ENCODE results near the gene MRPL40. TPM values are rescaled to one million over a fixed set of nuclear protein-coding genes. Genes with fewer than 3 reads are reported as not detected.

MRPL40 gene
- total RNA-seq, 4 donors from 2014 or later = 19.6 to 33.9 (median 23.4) TPM

- no peak for DNase-seq (ENCODE audit: low spot score in 2 of 2)
- H3K4me3 ChIP-seq (ENCODE audit: low read depth, poor library complexity, severe bottlenecking) = no peak overlapping the region
- intact Hi-C loops (cut with DNase I; ENCODE audit: low total_unique reads) = no loop called here
- 93 to 95% methylated on average over 6 to 7 of the region's 7 CpGs for WGBS, 2 donors
- TF ChIP-seq POLR2A (IDR thresholded peaks at IDR 0.05) (no peak), CTCF (IDR thresholded peaks at IDR 0.05) (no peak)
Observed at GRCh38 chr22:19387575-19387974, 44.8 kb upstream of the MRPL40 start.

GRCh38 chr22:19393704-19394103 is 38.6 kb upstream of the MRPL40 start:
- intact Hi-C loops (cut with DNase I; ENCODE audit: low total_unique reads) = no loop called here

DNA sequence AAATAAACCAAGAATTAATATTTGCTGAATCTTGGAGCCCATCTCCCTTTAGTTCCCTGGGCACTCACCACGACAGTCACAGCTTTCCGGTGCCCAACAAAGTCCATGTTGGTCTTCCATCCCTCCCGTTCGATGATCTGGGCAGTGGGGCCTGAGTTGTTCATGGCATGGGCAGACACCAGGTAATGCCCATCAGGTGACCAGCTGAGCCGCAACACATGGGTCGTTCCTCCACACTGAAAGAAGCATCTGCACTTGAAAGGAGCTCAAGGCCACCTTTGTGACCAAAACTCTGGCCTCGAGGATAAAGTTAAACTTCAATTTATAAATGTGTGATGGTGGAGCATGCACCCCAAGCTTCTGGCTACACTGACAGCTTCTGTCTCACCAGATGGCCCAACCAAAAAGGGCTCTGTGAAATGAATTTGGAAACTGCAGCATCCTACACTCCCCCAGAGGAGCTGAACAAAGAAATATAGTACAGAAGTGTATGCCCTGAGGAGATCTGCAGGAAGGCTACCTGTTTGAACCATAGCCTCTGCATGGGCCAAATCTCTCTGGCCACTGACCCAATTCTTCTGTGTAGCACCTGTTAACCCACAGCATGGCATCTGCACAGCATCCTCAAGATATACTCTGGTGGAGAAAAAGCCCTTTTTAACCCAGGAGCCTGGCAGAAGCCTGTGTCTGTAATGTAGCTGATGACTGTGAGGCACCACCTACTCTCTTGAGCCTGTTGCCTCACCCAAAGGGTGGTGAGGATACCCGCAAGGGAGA is 37.9 kb upstream of the MRPL40 start:
- 92 to 93% methylated on average over 8 of the region's 8 CpGs for WGBS, 2 donors
- no peak for TF ChIP-seq POLR2A (IDR thresholded peaks at IDR 0.05)
- no peak for TF ChIP-seq CTCF (IDR thresholded peaks at IDR 0.05)
- intact Hi-C loops (cut with DNase I; ENCODE audit: low total_unique reads) = no loop called here
- no peak for DNase-seq (ENCODE audit: low spot score in 2 of 2)
- H3K4me3 ChIP-seq (ENCODE audit: low read depth, poor library complexity, severe bottlenecking) = no peak overlapping the region

More at GRCh38 chr22:19393704-19394103, 38.6 kb upstream of the MRPL40 start:
- DNase-seq (ENCODE audit: low spot score in 2 of 2) = no peak
- no peak for TF ChIP-seq CTCF (IDR thresholded peaks at IDR 0.05)
- TF ChIP-seq POLR2A (IDR thresholded peaks at IDR 0.05) = no peak
- no peak overlapping the region for H3K4me3 ChIP-seq (ENCODE audit: low read depth, poor library complexity, severe bottlenecking)
- 79 to 89% methylated on average over 5 of the region's 5 CpGs for WGBS, 2 donors

DNA sequence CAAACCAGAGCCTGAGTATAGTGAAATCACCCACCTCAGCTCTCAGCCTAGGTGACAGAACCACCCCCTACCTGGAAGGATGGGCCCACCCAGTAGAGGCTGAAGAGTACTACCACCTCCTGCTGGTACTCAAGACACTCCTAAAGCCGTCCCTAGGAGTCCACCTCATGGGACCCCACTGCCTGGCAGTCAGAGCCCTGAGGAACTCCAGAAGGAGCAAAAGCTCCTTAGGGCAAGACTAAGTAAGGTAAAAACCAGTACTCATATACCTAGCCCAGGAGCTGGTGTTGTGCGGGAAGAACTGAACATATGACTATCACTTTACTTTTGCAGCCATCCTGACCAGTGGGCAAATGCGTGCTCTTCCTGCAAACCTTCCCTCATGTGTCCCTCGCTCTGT is 37.1 kb upstream of the MRPL40 start:
- 92 to 93% methylated on average over 4 of the region's 4 CpGs for WGBS, 2 donors
- intact Hi-C loops (cut with DNase I; ENCODE audit: low total_unique reads) = no loop called here
- TF ChIP-seq POLR2A (IDR thresholded peaks at IDR 0.05) (no peak), CTCF (IDR thresholded peaks at IDR 0.05) (no peak)
- no peak overlapping the region for H3K4me3 ChIP-seq (ENCODE audit: low read depth, poor library complexity, severe bottlenecking)
- DNase-seq (ENCODE audit: low spot score in 2 of 2) = no peak

- TF ChIP-seq POLR2A (IDR thresholded peaks at IDR 0.05) = no peak
- no peak for TF ChIP-seq CTCF (IDR thresholded peaks at IDR 0.05)
- no peak for DNase-seq (ENCODE audit: low spot score in 2 of 2)
- WGBS, 2 donors = 88 to 92% methylated on average over 6 of the region's 6 CpGs
- intact Hi-C loops (cut with DNase I; ENCODE audit: low total_unique reads) = no loop called here
- no peak overlapping the region for H3K4me3 ChIP-seq (ENCODE audit: low read depth, poor library complexity, severe bottlenecking)
Observed at GRCh38 chr22:19396561-19396933, 35.8 kb upstream of the MRPL40 start.
